Stimulated activated CD4-positive, alpha-beta T cell treated with anti-CD3 and anti-CD28 coated beads, Interleukin-12 subunit alpha, Interleukin-12 subunit beta, amount 100 ng/mL, for 24 hours (primary cell): ENCODE data around the gene NEURL4.

ENCODE experiments used
- DNase-seq, 2 experiments: peaks; one replicate each; pipeline ENCODE4 v3.0.0-alpha.2; 2020; ENCODE audit warnings: low read depth in 2 of 2

NEURL4 gene

GRCh38 chr17:7323731-7324437 is 5.3 kb downstream of the NEURL4 start:
- peak; percentile 35 to 64 for DNase-seq

- no peak for DNase-seq
These were observed 6.5 kb downstream of the NEURL4 start for GRCh38 chr17:7322520-7323194.

GRCh38 chr17:7321466-7321865 is 7.7 kb downstream of the NEURL4 start:
- no peak for DNase-seq

- no peak for DNase-seq
These were observed 10.8 kb downstream of the NEURL4 start for GRCh38 chr17:7318121-7318860.

- DNase-seq: no peak
These were observed 11.9 kb downstream of the NEURL4 start for GRCh38 chr17:7317161-7317803.

GRCh38 chr17:7315570-7316235 is 13.4 kb downstream of the NEURL4 start:
- DNase-seq: no peak

GRCh38 chr17:7314719-7315569 is 14.2 kb downstream of the NEURL4 start, which contains the start of gene GPS2:
Gene GPS2, minus strand, starts transcription at chr17:7315360. Its CDS starts 308 bp downstream, at chr17:7315052.
- DNase-seq: peak; percentile 87 to 91

- no peak for DNase-seq
These were observed 15.0 kb downstream of the NEURL4 start for GRCh38 chr17:7313890-7314718.

- no peak for DNase-seq
These were observed 15.8 kb downstream of the NEURL4 start for GRCh38 chr17:7313088-7313889.

- DNase-seq: no peak
These were observed 16.6 kb downstream of the NEURL4 start for GRCh38 chr17:7312432-7313087.

GRCh38 chr17:7311110-7311705 is 17.9 kb downstream of the NEURL4 start:
- DNase-seq: no peak

GRCh38 chr17:7309628-7310027 is 19.5 kb downstream of the NEURL4 start:
- DNase-seq: no peak

GRCh38 chr17:7308625-7309433 is 20.3 kb downstream of the NEURL4 start:
- DNase-seq: peak; percentile 68 to 77

GRCh38 chr17:7307686-7308624 is 21.2 kb downstream of the NEURL4 start:
- DNase-seq: peak in 1 of 2 experiments; percentile 30

GRCh38 chr17:7306911-7307685 is 22.0 kb downstream of the NEURL4 start, which contains the start of gene EIF5A:
Gene EIF5A, plus strand, starts transcription at chr17:7307628. Its CDS starts 2,008 bp downstream, at chr17:7309636.
- peak; percentile 100 for DNase-seq
